Neuronal stem cell (in vitro differentiated cells): ENCODE measurements around the gene SIVA1.
"Not testable (repeated sequence)": the region's sequence is repeated elsewhere in the genome, so short reads cannot be mapped to it uniquely, and the experiment has no call there.

Experiments
- DNase-seq: peaks from one replicate; pipeline ENCODE4 v3.0.0-alpha.2; 2013; ENCODE audit warnings: low spot score
- H2AFZ ChIP-seq: one replicate; pipeline ENCODE4 v1.6.1; 2013; ENCODE audit warnings: mild to moderate bottlenecking, low read length, inconsistent platforms
- H2AK5ac ChIP-seq: 2 replicates; pipeline ENCODE4 v1.6.1; 2013; ENCODE audit warnings: low read depth, mild to moderate bottlenecking, inconsistent platforms, low read length, moderate library complexity, mixed read lengths
- H2BK120ac ChIP-seq: 2 replicates; pipeline ENCODE4 v1.6.1; 2013; ENCODE audit warnings: low read depth, mild to moderate bottlenecking, inconsistent platforms, low read length, moderate library complexity, mixed read lengths
- H2BK12ac ChIP-seq: one replicate; pipeline ENCODE4 v1.6.1; 2013; ENCODE audit warnings: low read length, inconsistent platforms
- H2BK15ac ChIP-seq: 2 replicates; pipeline ENCODE4 v1.6.1; 2013; ENCODE audit warnings: mild to moderate bottlenecking, low read length, inconsistent platforms, mixed read lengths
- H2BK5ac ChIP-seq: one replicate; pipeline ENCODE4 v1.6.1; 2013; ENCODE audit warnings: inconsistent platforms, mild to moderate bottlenecking, low read length, moderate library complexity
- H3K14ac ChIP-seq: one replicate; pipeline ENCODE4 v1.6.1; 2013; ENCODE audit warnings: low read length, inconsistent platforms
- H3K18ac ChIP-seq: 2 replicates; pipeline ENCODE4 v1.6.1; 2013; ENCODE audit warnings: low read length, inconsistent platforms
- H3K23ac ChIP-seq: 2 replicates; pipeline ENCODE4 v1.6.1; 2013; ENCODE audit warnings: low read depth, mild to moderate bottlenecking, mixed read lengths, low read length, inconsistent platforms; ENCODE audit not compliant: poor library complexity
- H3K27ac ChIP-seq: replicated peaks from 3 replicates; pipeline ENCODE4 v1.5.1; 2013; ENCODE audit warnings: low read length, inconsistent platforms
- H3K27me3 ChIP-seq, 3 experiments: 2 replicates each; pipeline ENCODE4 v1.6.1; 2013; ENCODE audit warnings: low read length in 3 of 3, mild to moderate bottlenecking in 2 of 3, inconsistent platforms in 1 of 3, low read depth in 1 of 3, mixed read lengths in 1 of 3, moderate library complexity in 1 of 3; ENCODE audit not compliant: control insufficient read depth in 3 of 3, insufficient read depth in 3 of 3
- H3K36me3 ChIP-seq, 2 donors: replicated peaks in 1 of 2; 2 replicates each; pipeline ENCODE4 v1.6.1; 2013; ENCODE audit warnings: low read length in 2 of 2; ENCODE audit not compliant: control insufficient read depth in 2 of 2, insufficient read depth in 2 of 2
- H3K4ac ChIP-seq: 2 replicates; pipeline ENCODE4 v1.6.1; 2013; ENCODE audit warnings: inconsistent platforms, mild to moderate bottlenecking, low read length, moderate library complexity
- H3K4me1 ChIP-seq, 2 donors: 1 replicate in 1 of 2; 2 replicates in 1 of 2; pipeline ENCODE4 v1.6.1; 2013; ENCODE audit warnings: low read length in 2 of 2, low read depth in 1 of 2; ENCODE audit not compliant: control insufficient read depth in 2 of 2, insufficient read depth in 1 of 2
- H3K4me2 ChIP-seq: one replicate; pipeline ENCODE4 v1.6.1; 2013; ENCODE audit warnings: mild to moderate bottlenecking, low read length, inconsistent platforms; ENCODE audit not compliant: insufficient read depth, poor library complexity, severe bottlenecking
- H3K4me3 ChIP-seq, 2 donors: 2 replicates each; pipeline ENCODE4 v1.5.1; 2013; ENCODE audit warnings: low read length in 2 of 2, mild to moderate bottlenecking in 2 of 2, inconsistent platforms in 1 of 2, moderate library complexity in 1 of 2
- H3K79me1 ChIP-seq: one replicate; pipeline ENCODE4 v1.6.1; 2013; ENCODE audit warnings: low read depth, mild to moderate bottlenecking, inconsistent platforms, low read length, moderate library complexity
- H3K9ac ChIP-seq: one replicate; pipeline ENCODE4 v1.6.1; 2013; ENCODE audit warnings: mild to moderate bottlenecking, low read depth, low read length, inconsistent platforms; ENCODE audit not compliant: poor library complexity
- H3K9me3 ChIP-seq, 2 donors: replicated peaks in 1 of 2; 2 replicates each; pipeline versions ENCODE3 to v1.6.1; 2013; ENCODE audit warnings: low read length in 2 of 2, mild to moderate bottlenecking in 2 of 2, inconsistent platforms in 1 of 2, low read depth in 1 of 2, mixed read lengths in 1 of 2, moderate library complexity in 1 of 2; ENCODE audit not compliant: control insufficient read depth in 2 of 2, insufficient read depth in 1 of 2
- H4K8ac ChIP-seq: one replicate; pipeline ENCODE4 v1.6.1; 2013; ENCODE audit warnings: low read depth, mild to moderate bottlenecking, inconsistent platforms, low read length, moderate library complexity
- H4K91ac ChIP-seq: one replicate; pipeline ENCODE4 v1.6.1; 2013; ENCODE audit warnings: low read length, low read depth, mild to moderate bottlenecking, inconsistent platforms; ENCODE audit not compliant: poor library complexity
- WGBS, 2 donors: extraction: QIAGEN DNeasy Blood & Tissue Kit; methylation state at CpG; one replicate each; pipeline ENCODE4 v1.1.7; 2013; ENCODE audit warnings: missing lambda C conversion rate in 2 of 2, mixed read lengths in 1 of 2; ENCODE audit not compliant: insufficient read length in 2 of 2, insufficient replicate concordance in 1 of 2; ENCODE audit errors: extremely low coverage in 2 of 2; 5-methylcytosine and 5-hydroxymethylcytosine counted together

The SIVA1 gene

GRCh38 chr14:104729176-104729834, 23.6 kb upstream of the SIVA1 start:
- not testable (repeated sequence) for H3K36me3 ChIP-seq, H3K27me3 ChIP-seq, H4K91ac ChIP-seq, H2AFZ ChIP-seq, H4K8ac ChIP-seq, H2BK15ac ChIP-seq, H3K18ac ChIP-seq, H2BK12ac ChIP-seq, H3K9me3 ChIP-seq, H3K4me2 ChIP-seq, H3K4ac ChIP-seq, H2BK120ac ChIP-seq, H3K4me3 ChIP-seq, DNase-seq, H3K27ac ChIP-seq
- Histone ChIP-seq H3K23ac (peak overlapping the region; percentile 44), H2BK5ac (peak overlapping the region; percentile 19), H3K4me1 (peaks cover 13 to 15% of the 10 kb centered on the region in 2 donors), H3K9ac (peak overlapping the region; percentile 63), H3K79me1 (peaks cover 11% of the 10 kb centered on the region), H2AK5ac (peak overlapping the region; percentile 90), H3K14ac (peak overlapping the region; percentile 38)
- no CpG with 5 or more reads among the region's 73 CpGs for WGBS, 2 donors

- no CpG with 5 or more reads among the region's 16 CpGs for WGBS, 2 donors
- H2BK5ac ChIP-seq, result no peak overlapping the region
- H2BK15ac ChIP-seq, result no peak overlapping the region
These were observed 23.1 kb upstream of the SIVA1 start for GRCh38 chr14:104729835-104730181.

GRCh38 chr14:104730487-104730886, 22.5 kb upstream of the SIVA1 start:
- Histone ChIP-seq H3K9me3 (peaks cover 0 to 3% of the 10 kb centered on the region in 2 donors), H2BK15ac (no peak overlapping the region), H3K23ac (no peak overlapping the region), H3K4ac (no peak overlapping the region), H3K9ac (no peak overlapping the region), H2BK12ac (peak overlapping the region; percentile 84), H3K4me1 (peaks cover 5 to 11% of the 10 kb centered on the region in 2 donors), H3K4me2 (no peak overlapping the region), H2BK5ac (no peak overlapping the region), H3K14ac (no peak overlapping the region), H3K79me1 (peaks cover 5% of the 10 kb centered on the region), H2AFZ (no peak overlapping the region), H3K27me3 (no peaks in the 10 kb centered on the region), H3K27ac (no peak overlapping the region), H2AK5ac (no peak overlapping the region), H4K8ac (no peak overlapping the region), H2BK120ac (no peak overlapping the region), H3K36me3 (no peaks in the 10 kb centered on the region), H3K18ac (no peak overlapping the region), H3K4me3 (no peak overlapping the region), H4K91ac (no peak overlapping the region)
- DNase-seq, result no peak
- no CpG with 5 or more reads among the region's 5 CpGs for WGBS, 2 donors

More at GRCh38 chr14:104729835-104730181, 23.1 kb upstream of the SIVA1 start:
- Histone ChIP-seq H2BK12ac (no peak overlapping the region), H4K8ac (no peak overlapping the region), H3K4me2 (no peak overlapping the region), H3K9me3 (peaks cover 0 to 3% of the 10 kb centered on the region in 2 donors), H3K36me3 (no peaks in the 10 kb centered on the region), H3K14ac (peak overlapping the region; percentile 71), H2AFZ (no peak overlapping the region), H3K27me3 (no peaks in the 10 kb centered on the region), H2BK120ac (no peak overlapping the region), H3K4me1 (peaks cover 9 to 11% of the 10 kb centered on the region in 2 donors), H2AK5ac (no peak overlapping the region), H3K27ac (no peak overlapping the region), H3K18ac (no peak overlapping the region), H4K91ac (no peak overlapping the region), H3K79me1 (peaks cover 7% of the 10 kb centered on the region), H3K4me3 (no peak overlapping the region), H3K9ac (no peak overlapping the region), H3K4ac (no peak overlapping the region), H3K23ac (peak overlapping the region; percentile 91)
- no peak for DNase-seq

GRCh38 chr14:104731320-104732294, 21.3 kb upstream of the SIVA1 start:
- Histone ChIP-seq H2BK12ac (peak overlapping the region; percentile 58), H4K8ac (peak overlapping the region; percentile 48), H4K91ac (no peak overlapping the region), H3K36me3 (no peaks in the 10 kb centered on the region), H3K27me3 (no peaks in the 10 kb centered on the region), H3K27ac (no peak overlapping the region), H2AFZ (peak overlapping the region; percentile 56), H2AK5ac (peak overlapping the region; percentile 66), H3K9me3 (peaks cover 0 to 3% of the 10 kb centered on the region in 2 donors), H2BK15ac (peak overlapping the region; percentile 81), H3K4ac (peak overlapping the region; percentile 66), H3K14ac (peak overlapping the region; percentile 63), H3K23ac (peak overlapping the region; percentile 68), H3K79me1 (peaks cover 2% of the 10 kb centered on the region), H3K9ac (no peak overlapping the region), H3K4me3 (no peak overlapping the region), H2BK120ac (no peak overlapping the region), H3K4me2 (no peak overlapping the region), H3K4me1 (peaks cover 9 to 12% of the 10 kb centered on the region in 2 donors), H2BK5ac (peak overlapping the region; percentile 24), H3K18ac (peak overlapping the region; percentile 89)
- no peak for DNase-seq
- no CpG with 5 or more reads among the region's 18 CpGs for WGBS, 2 donors
